Kidney (tissue), 14 donors: ENCODE data around the gene MFN1. TPM values are rescaled to one million over a fixed set of nuclear protein-coding genes. Genes with fewer than 3 reads are reported as not detected.

ENCODE experiments used
- DNase-seq, 5 donors: peaks; one replicate each; pipeline ENCODE4 v3.0.0-alpha.2; 2013 to 2020
- FAIRE-seq: peaks from 2 replicates; lab custom pipeline; 2012; peaks lifted over from hg19 to GRCh38; lab: Jason Lieb, UNC
- H3K27ac ChIP-seq, 2 donors: one replicate each; pipeline ENCODE4 v1.7.0; 2013; ENCODE audit warnings: low read depth in 2 of 2, low read length in 2 of 2, inconsistent platforms in 1 of 2
- H3K27me3 ChIP-seq: one replicate; pipeline ENCODE4 v1.7.1; 2013; ENCODE audit warnings: low read length, inconsistent platforms; ENCODE audit not compliant: control insufficient read depth, insufficient read depth
- H3K36me3 ChIP-seq, 3 donors: one replicate each; pipeline versions ENCODE4 v1.7.0 to v1.7.1; 2013; ENCODE audit warnings: low read length in 3 of 3, control low read depth in 1 of 3, inconsistent platforms in 1 of 3; ENCODE audit not compliant: insufficient read depth in 3 of 3, control insufficient read depth in 2 of 3
- H3K4me1 ChIP-seq, 3 donors: one replicate each; pipeline versions ENCODE4 v1.7.0 to v1.7.1; 2013; ENCODE audit warnings: low read length in 3 of 3, inconsistent platforms in 1 of 3, low read depth in 1 of 3; ENCODE audit not compliant: control insufficient read depth in 2 of 3, insufficient read depth in 2 of 3
- H3K4me3 ChIP-seq, 3 donors: one replicate each; pipeline versions ENCODE4 v1.7.0 to v1.8.1; 2013; ENCODE audit warnings: low read length in 3 of 3, control low read depth in 1 of 3, inconsistent platforms in 1 of 3
- H3K9ac ChIP-seq, 3 donors: one replicate each; pipeline versions ENCODE4 v1.7.0 to v1.7.1; 2013; ENCODE audit warnings: low read length in 3 of 3, control low read depth in 1 of 3, inconsistent platforms in 1 of 3
- H3K9me3 ChIP-seq, 3 donors: one replicate each; pipeline versions ENCODE4 v1.7.0 to v1.7.1; 2013; ENCODE audit warnings: low read length in 3 of 3, control low read depth in 1 of 3, inconsistent platforms in 1 of 3; ENCODE audit not compliant: control insufficient read depth in 2 of 3, insufficient read depth in 1 of 3
- CTCF ChIP-seq: IDR thresholded peaks from 3 replicates; pipeline ENCODE4 v1.5.1; 2012; ENCODE audit warnings: mild to moderate bottlenecking, moderate library complexity, borderline replicate concordance; ENCODE audit not compliant: insufficient read depth; ENCODE audit errors: extremely low read depth
- intact Hi-C: fragments of 100-400 bp; cut with DNase I; formaldehyde crosslinking; loops from one replicate; pipeline ENCODE4 v1.11.1; 2022
- polyA plus RNA-seq: library from polyadenylated mRNA; stranded (reverse); fragments of 350-450 nt; fragmentation: Illumina TruSeq; extraction: RNeasy Lipid Tissue Mini Kit (QIAGEN cat#74804); gene quantifications from one replicate; pipeline ENCODE4 v1.2.3, GENCODE V29; 2014; ENCODE audit warnings: low read depth, low replicate concordance; ENCODE audit not compliant: insufficient read depth
- total RNA-seq: library from RNA; stranded (reverse); fragmentation: NEBNext Ultra II Directional; extraction: Animal tissue kit (Norgen Biotek cat#: 25700); gene quantifications from one replicate; pipeline ENCODE4 v1.2.1, GENCODE V29; 2021
- donor health status: control.
- donor health status: control.
- donor health status: control.
- donor health status: control.
- donor health status: control.
- donor health status: DM: yes; HTN: yes; CAD: no.
- donor health status: Normal renal cell carcinoma (clear cell type).

The MFN1 gene
- total and polyA plus RNA-seq, 2 donors from 2014 or later, result 16.6 to 50.2 TPM

DNA sequence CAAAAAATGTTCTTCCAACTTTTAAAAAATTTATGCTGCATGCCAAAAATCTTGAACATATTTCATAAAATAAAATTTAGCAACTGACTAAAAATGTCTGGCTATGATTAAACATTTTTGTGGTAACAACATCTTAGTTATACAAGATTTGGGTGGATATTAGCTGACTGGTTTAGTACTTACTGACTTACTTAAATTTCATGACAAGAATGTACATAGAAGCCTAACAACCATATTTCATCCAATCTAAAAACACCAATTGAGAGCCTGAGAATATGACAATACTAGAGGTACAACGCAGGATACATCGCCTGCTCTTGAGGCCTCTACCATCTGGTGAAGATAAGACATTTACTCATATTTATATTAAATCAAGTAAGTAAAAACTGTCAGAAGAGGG lies 69.2 kb downstream of the MFN1 start:
- no peak overlapping the region for H3K9ac ChIP-seq
- no peaks in the 10 kb centered on the region for H3K9me3 ChIP-seq
- H3K4me3 ChIP-seq, result no peak overlapping the region
- no peak overlapping the region for H3K27ac ChIP-seq
- peaks cover 0 to 5% (median 2%) of the 10 kb centered on the region in 3 donors for H3K36me3 ChIP-seq
- no peaks in the 10 kb centered on the region for H3K4me1 ChIP-seq
- DNase-seq (no peak), FAIRE-seq (peak; percentile 46)
- no peaks in the 10 kb centered on the region for H3K27me3 ChIP-seq
- intact Hi-C loops, result no loop called here
- no peak for TF ChIP-seq CTCF

DNA sequence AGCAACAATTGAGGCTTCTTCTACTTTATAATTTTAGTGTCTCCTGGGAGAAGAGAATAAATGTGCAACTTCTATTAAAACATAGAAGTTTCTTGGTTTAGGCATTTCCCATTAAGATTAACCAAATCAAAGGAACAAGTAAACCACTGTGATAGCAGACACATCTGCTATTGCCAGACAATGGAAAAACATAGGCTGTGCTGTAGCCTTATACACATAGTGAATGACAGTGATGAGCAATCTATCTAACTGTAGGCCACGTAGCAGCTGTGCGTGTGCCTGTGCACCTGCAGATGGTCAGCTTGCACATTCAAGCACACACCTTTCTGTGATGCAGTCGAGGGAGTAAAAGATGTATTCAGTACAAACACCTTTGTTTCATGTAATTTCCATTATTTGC lies 71.1 kb downstream of the MFN1 start:
- H3K9ac ChIP-seq, result no peak overlapping the region
- no peak for FAIRE-seq
- no peaks in the 10 kb centered on the region for H3K27me3 ChIP-seq
- DNase-seq, result no peak
- intact Hi-C loops, result no loop called here
- TF ChIP-seq CTCF, result no peak
- no peak overlapping the region for H3K4me3 ChIP-seq
- no peak overlapping the region for H3K27ac ChIP-seq
- peaks cover 0 to 5% (median 2%) of the 10 kb centered on the region in 3 donors for H3K36me3 ChIP-seq
- no peaks in the 10 kb centered on the region for H3K4me1 ChIP-seq
- H3K9me3 ChIP-seq, result no peaks in the 10 kb centered on the region

- FAIRE-seq (no peak), DNase-seq (peak in 2 of 5 donors; percentile 15 to 33)
- peaks cover 2 to 5% (median 2%) of the 10 kb centered on the region in 3 donors for H3K36me3 ChIP-seq
Measured at GRCh38 chr3:179421500-179421899, 74.0 kb downstream of the MFN1 start.

More at GRCh38 chr3:179421500-179421899, 74.0 kb downstream of the MFN1 start:
- TF ChIP-seq CTCF, result peak; percentile 41
- Histone ChIP-seq H3K4me3 (no peak overlapping the region), H3K27ac (no peak overlapping the region), H3K4me1 (no peaks in the 10 kb centered on the region), H3K9ac (no peak overlapping the region), H3K27me3 (no peaks in the 10 kb centered on the region), H3K9me3 (no peaks in the 10 kb centered on the region)
- intact Hi-C loops, result loop anchor here (10.0 kb wide), 1 partner anchor 133 kb away; no protein-coding TSS in a partner anchor
